Measurements from ENCODE around the gene LETM1.

Gene LETM1

GRCh38 chr4:1856071-1856942 lies at the start of gene LETM1:
Gene LETM1, minus strand, starts transcription at chr4:1856156. Its CDS starts 206 bp downstream, at chr4:1855950.
- in situ Hi-C loops (cut with HindIII; ENCODE audit: low sequenced_read_pairs): loop anchor here (5.0 kb wide), 2 partner anchors 44 to 101 kb away; no protein-coding TSS in a partner anchor

GRCh38 chr4:1904042-1904441 lies 48.1 kb upstream of the LETM1 start:
- in situ Hi-C loops (cut with HindIII; ENCODE audit: low sequenced_read_pairs): loop anchor here (5.0 kb wide), 1 partner anchor 77 kb away; no protein-coding TSS in a partner anchor

- in situ Hi-C loops (cut with HindIII; ENCODE audit: low sequenced_read_pairs): loop anchor here (5.0 kb wide), 1 partner anchor 76 kb away; no protein-coding TSS in a partner anchor
Observed at GRCh38 chr4:1903035-1903434, 47.1 kb upstream of the LETM1 start.

GRCh38 chr4:1902243-1902642 lies 46.3 kb upstream of the LETM1 start:
- in situ Hi-C loops (cut with HindIII; ENCODE audit: low sequenced_read_pairs): loop anchor here (5.0 kb wide), 1 partner anchor 75 kb away; no protein-coding TSS in a partner anchor

- in situ Hi-C loops (cut with HindIII; ENCODE audit: low sequenced_read_pairs): loop anchor here (5.0 kb wide), 1 partner anchor 74 kb away; no protein-coding TSS in a partner anchor
Observed at GRCh38 chr4:1901127-1901526, 45.2 kb upstream of the LETM1 start.

- in situ Hi-C loops (cut with HindIII; ENCODE audit: low sequenced_read_pairs): loop anchor here (5.0 kb wide), 1 partner anchor 73 kb away; no protein-coding TSS in a partner anchor
Observed at GRCh38 chr4:1900624-1901023, 44.7 kb upstream of the LETM1 start.

GRCh38 chr4:1900087-1900433 lies 44.1 kb upstream of the LETM1 start:
- in situ Hi-C loops (cut with HindIII; ENCODE audit: low sequenced_read_pairs): loop anchor here (5.0 kb wide), 1 partner anchor 73 kb away; no protein-coding TSS in a partner anchor

GRCh38 chr4:1899149-1900086 lies 43.5 kb upstream of the LETM1 start:
- in situ Hi-C loops (cut with HindIII; ENCODE audit: low sequenced_read_pairs): loop anchor here (5.0 kb wide), 1 partner anchor 72 kb away; no protein-coding TSS in a partner anchor

GRCh38 chr4:1898681-1899080 lies 42.7 kb upstream of the LETM1 start:
- in situ Hi-C loops (cut with HindIII; ENCODE audit: low sequenced_read_pairs): no loop called here

GRCh38 chr4:1898007-1898406 lies 42.1 kb upstream of the LETM1 start:
- in situ Hi-C loops (cut with HindIII; ENCODE audit: low sequenced_read_pairs): no loop called here

- in situ Hi-C loops (cut with HindIII; ENCODE audit: low sequenced_read_pairs): no loop called here
Observed at GRCh38 chr4:1896658-1896991, 40.7 kb upstream of the LETM1 start.

GRCh38 chr4:1895971-1896657 lies 40.2 kb upstream of the LETM1 start:
- in situ Hi-C loops (cut with HindIII; ENCODE audit: low sequenced_read_pairs): no loop called here

GRCh38 chr4:1890979-1891570 lies 35.1 kb upstream of the LETM1 start:
- in situ Hi-C loops (cut with HindIII; ENCODE audit: low sequenced_read_pairs): no loop called here

GRCh38 chr4:1887052-1887451 lies 31.1 kb upstream of the LETM1 start:
- in situ Hi-C loops (cut with HindIII; ENCODE audit: low sequenced_read_pairs): no loop called here

- in situ Hi-C loops (cut with HindIII; ENCODE audit: low sequenced_read_pairs): no loop called here
Observed at GRCh38 chr4:1885414-1885813, 29.5 kb upstream of the LETM1 start.

- in situ Hi-C loops (cut with HindIII; ENCODE audit: low sequenced_read_pairs): no loop called here
Observed at GRCh38 chr4:1883583-1883982, 27.6 kb upstream of the LETM1 start.

GRCh38 chr4:1882850-1883271 lies 26.9 kb upstream of the LETM1 start:
- in situ Hi-C loops (cut with HindIII; ENCODE audit: low sequenced_read_pairs): no loop called here

GRCh38 chr4:1880332-1880731 lies 24.4 kb upstream of the LETM1 start:
- in situ Hi-C loops (cut with HindIII; ENCODE audit: low sequenced_read_pairs): no loop called here

- in situ Hi-C loops (cut with HindIII; ENCODE audit: low sequenced_read_pairs): no loop called here
Observed at GRCh38 chr4:1879485-1879884, 23.5 kb upstream of the LETM1 start.

- in situ Hi-C loops (cut with HindIII; ENCODE audit: low sequenced_read_pairs): no loop called here
Observed at GRCh38 chr4:1874201-1874600, 18.2 kb upstream of the LETM1 start.
